Small intestine (tissue), 7 donors: ENCODE results near the gene PTPRR. TPM values are rescaled to one million over a fixed set of nuclear protein-coding genes. Genes with fewer than 3 reads are reported as not detected.

Experiments used
- DNase-seq, 2 donors: peaks; one replicate each; pipeline versions ENCODE4 v3.0.0 to v3.0.0-alpha.2; 2013
- FAIRE-seq: peaks from 2 replicates; lab custom pipeline; 2012; peaks lifted over from hg19 to GRCh38; lab: Jason Lieb, UNC
- H3K27ac ChIP-seq, 3 donors: one replicate each; pipeline ENCODE4 v1.5.1; 2013; ENCODE audit warnings: low read length in 2 of 3, mild to moderate bottlenecking in 2 of 3, control low read depth in 1 of 3, inconsistent platforms in 1 of 3, low read depth in 1 of 3, moderate library complexity in 1 of 3
- H3K27me3 ChIP-seq, 3 donors: one replicate each; pipeline ENCODE4 v1.6.1; 2013; ENCODE audit warnings: low read length in 3 of 3, inconsistent platforms in 1 of 3; ENCODE audit not compliant: control insufficient read depth in 3 of 3, insufficient read depth in 3 of 3
- H3K36me3 ChIP-seq, 3 donors: one replicate each; pipeline ENCODE4 v1.6.1; 2013; ENCODE audit warnings: low read length in 3 of 3, inconsistent platforms in 1 of 3, low read depth in 1 of 3, mild to moderate bottlenecking in 1 of 3, moderate library complexity in 1 of 3; ENCODE audit not compliant: control insufficient read depth in 3 of 3, insufficient read depth in 2 of 3
- H3K4me1 ChIP-seq, 3 donors: one replicate each; pipeline ENCODE4 v1.6.1; 2013; ENCODE audit warnings: low read length in 2 of 3, inconsistent platforms in 1 of 3, low read depth in 1 of 3, mild to moderate bottlenecking in 1 of 3, moderate library complexity in 1 of 3; ENCODE audit not compliant: control insufficient read depth in 3 of 3, insufficient read depth in 2 of 3
- H3K4me3 ChIP-seq, 3 donors: one replicate each; pipeline ENCODE4 v1.5.1; 2013; ENCODE audit warnings: low read length in 3 of 3, control low read depth in 1 of 3, inconsistent platforms in 1 of 3, low read depth in 1 of 3, mild to moderate bottlenecking in 1 of 3, moderate library complexity in 1 of 3
- H3K9me3 ChIP-seq, 2 donors: one replicate each; pipeline ENCODE4 v1.6.1; 2013; ENCODE audit warnings: low read depth in 1 of 2, low read length in 1 of 2; ENCODE audit not compliant: control insufficient read depth in 2 of 2, insufficient read depth in 1 of 2
- WGBS, 3 donors: extraction: QIAGEN DNeasy Blood & Tissue Kit; methylation state at CpG; one replicate each; pipeline ENCODE4 v1.1.7; 2013; 5-methylcytosine and 5-hydroxymethylcytosine counted together
- polyA plus RNA-seq, 4 donors: library from polyadenylated mRNA; stranded (reverse) in 3 of 4; unstranded in 1 of 4; fragments of 200-250 nt in 3 of 4; fragments of 120-200 nt in 1 of 4; gene quantifications; one replicate each; pipeline versions ENCODE4 v1.2.1 to v1.2.3, GENCODE V29; 2013
- donor health status: healthy with polysubstance abuse.
- donor health status: control.
- donor health status: control.
- donor health status: Bipolar disorder and iron deficiency.
- donor health status: healthy.

PTPRR gene
- polyA plus RNA-seq, 4 donors: 0.84 to 18.9 (median 5.4) TPM

DNA sequence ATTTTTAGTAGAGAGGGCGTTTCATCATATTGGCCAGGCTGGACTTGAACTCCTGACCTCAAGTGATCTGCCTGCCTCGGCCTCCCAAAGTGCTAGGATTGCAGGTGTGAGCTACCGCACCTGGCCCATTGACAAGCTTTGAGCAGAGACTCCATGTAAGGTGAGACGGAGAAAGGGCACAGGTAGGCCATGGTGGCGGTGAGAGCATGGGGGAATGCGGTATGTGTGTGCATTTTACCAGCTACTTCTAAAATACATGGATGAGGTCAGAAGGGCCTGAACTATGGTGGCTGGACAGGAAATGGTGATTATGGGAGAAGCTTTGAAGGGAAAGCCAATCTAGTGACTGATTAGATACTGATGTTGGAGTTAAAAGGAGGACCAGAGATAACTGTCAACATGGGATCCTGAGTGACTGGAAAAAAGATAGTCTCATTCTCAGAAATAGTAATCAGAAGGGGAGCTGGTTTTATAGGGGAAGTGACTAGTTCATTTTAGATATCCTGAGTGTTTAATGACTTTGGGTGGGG lies 261.4 kb downstream of the PTPRR start:
- Histone ChIP-seq H3K4me3 (no peak overlapping the region), H3K27me3 (no peaks in the 10 kb centered on the region), H3K4me1 (no peaks in the 10 kb centered on the region), H3K27ac (no peak overlapping the region), H3K36me3 (no peaks in the 10 kb centered on the region), H3K9me3 (no peaks in the 10 kb centered on the region)
- 92 to 95% (median 93%) methylated on average over 6 of the region's 6 CpGs for WGBS, 3 donors
- DNase-seq (no peak), FAIRE-seq (no peak)

DNA sequence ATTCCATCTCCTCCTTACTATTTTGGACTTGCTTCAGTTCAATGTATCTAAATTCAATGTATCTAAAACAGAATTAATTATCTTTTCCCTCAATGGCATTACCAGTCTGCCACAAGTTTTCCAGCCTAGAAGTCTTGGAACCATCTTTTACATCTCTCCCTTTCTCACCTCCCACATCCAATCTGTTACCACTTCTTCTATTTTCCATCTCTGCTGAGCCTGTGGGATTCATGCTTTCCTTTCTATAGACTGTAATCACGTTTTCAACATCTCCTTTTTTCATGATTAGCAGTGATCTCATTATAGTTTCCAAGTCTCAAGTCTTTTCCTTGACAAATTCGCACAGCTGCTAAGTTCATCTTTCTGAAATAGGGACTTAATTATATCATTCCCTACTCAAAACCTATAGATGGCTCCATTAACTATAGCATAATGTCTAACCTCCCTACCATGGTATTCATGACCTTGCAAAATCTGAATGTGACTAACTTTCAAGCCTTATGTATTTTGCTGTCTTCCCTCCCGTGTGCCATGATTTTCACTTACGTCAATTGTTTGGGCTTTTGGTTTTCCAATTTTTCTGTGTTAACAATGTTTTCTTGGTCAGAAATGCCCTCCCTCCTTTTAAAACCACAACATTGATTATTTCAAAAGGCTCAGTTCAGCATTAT lies 262.8 kb downstream of the PTPRR start:
- DNase-seq (no peak), FAIRE-seq (no peak)
- Histone ChIP-seq H3K36me3 (no peaks in the 10 kb centered on the region), H3K27ac (no peak overlapping the region), H3K27me3 (no peaks in the 10 kb centered on the region), H3K4me3 (no peak overlapping the region), H3K9me3 (no peaks in the 10 kb centered on the region), H3K4me1 (no peaks in the 10 kb centered on the region)
- WGBS, 3 donors: 71 to 82% (median 78%) methylated on average over 4 of the region's 4 CpGs

DNA sequence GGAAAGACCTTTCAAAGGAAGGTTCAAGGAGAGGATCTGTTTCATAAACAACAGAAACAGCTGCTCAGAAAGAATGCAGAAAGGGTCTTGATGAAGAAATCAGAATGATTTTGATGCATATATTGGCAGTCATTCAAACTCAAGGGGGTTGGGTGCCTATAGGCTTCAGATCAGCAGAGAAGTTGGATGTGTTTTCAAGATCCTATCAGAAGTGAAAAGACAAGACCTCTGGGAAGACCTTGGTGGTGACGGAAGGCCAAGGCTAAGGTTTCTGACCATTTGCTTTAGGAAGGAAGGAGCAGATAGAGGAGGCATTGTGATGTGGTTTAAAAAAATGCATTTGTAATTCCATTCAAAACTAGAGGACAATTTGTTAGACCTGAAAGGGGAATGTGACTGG lies 268.1 kb downstream of the PTPRR start:
- H3K9me3 ChIP-seq: no peaks in the 10 kb centered on the region
- peaks cover 0 to 4% (median 0%) of the 10 kb centered on the region in 3 donors for H3K4me1 ChIP-seq
- H3K27me3 ChIP-seq: peaks cover 0 to 2% (median 0%) of the 10 kb centered on the region in 3 donors
- H3K4me3 ChIP-seq: no peak overlapping the region
- no peak for FAIRE-seq
- no peaks in the 10 kb centered on the region for H3K36me3 ChIP-seq
- DNase-seq: no peak
- no peak overlapping the region for H3K27ac ChIP-seq
- 84 to 97% (median 96%) methylated on average over 1 of the region's 1 CpG for WGBS, 3 donors

DNA sequence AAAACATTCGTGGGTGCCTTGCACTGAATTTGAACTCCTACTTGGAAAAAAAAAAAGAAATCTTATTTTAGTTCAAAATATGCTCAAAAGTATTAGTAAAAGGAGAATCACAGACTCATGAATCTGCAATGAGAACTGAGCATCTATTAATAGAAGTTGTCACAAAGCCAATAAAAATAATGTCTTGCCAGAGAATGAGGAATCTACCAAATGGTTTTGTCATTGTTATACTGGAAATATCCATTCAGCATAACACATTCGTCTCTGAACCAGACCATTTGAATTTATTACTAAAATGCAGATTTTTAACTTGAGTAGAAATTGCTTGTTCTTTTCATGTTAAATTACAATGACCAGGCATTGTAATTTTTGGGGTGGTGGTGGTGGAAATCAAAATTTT lies 271.7 kb downstream of the PTPRR start:
- Histone ChIP-seq H3K27ac (no peak overlapping the region), H3K27me3 (peaks cover 0 to 2% (median 0%) of the 10 kb centered on the region in 3 donors), H3K36me3 (no peaks in the 10 kb centered on the region), H3K4me1 (peaks cover 0 to 11% (median 6%) of the 10 kb centered on the region in 3 donors), H3K4me3 (no peak overlapping the region), H3K9me3 (no peaks in the 10 kb centered on the region)
- no peak for DNase-seq
- no peak for FAIRE-seq
- 53 to 89% (median 79%) methylated on average over 2 of the region's 2 CpGs for WGBS, 3 donors

DNA sequence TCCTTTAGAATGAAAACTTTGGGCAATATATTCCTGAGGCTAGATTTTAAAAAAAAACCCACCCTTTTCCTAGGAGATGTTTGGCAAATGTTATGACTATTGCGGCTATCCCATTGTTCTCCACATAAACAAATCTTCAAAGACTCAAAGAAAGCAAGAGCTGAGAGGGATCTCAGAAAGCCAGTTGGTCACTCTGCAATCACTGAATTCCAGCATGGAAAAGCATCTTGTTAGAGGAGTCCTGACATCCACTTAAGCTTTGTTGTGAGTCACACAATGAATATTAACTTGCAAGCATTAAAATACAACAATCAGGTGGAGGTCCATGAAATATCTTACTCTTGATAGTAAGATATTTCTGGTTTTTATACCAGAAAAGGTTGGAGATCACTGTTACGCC lies 272.3 kb downstream of the PTPRR start:
- Histone ChIP-seq H3K27me3 (peaks cover 0 to 2% (median 0%) of the 10 kb centered on the region in 3 donors), H3K27ac (no peak overlapping the region), H3K4me3 (no peak overlapping the region), H3K4me1 (peaks cover 0 to 11% (median 6%) of the 10 kb centered on the region in 3 donors), H3K36me3 (no peaks in the 10 kb centered on the region), H3K9me3 (no peaks in the 10 kb centered on the region)
- DNase-seq (no peak), FAIRE-seq (no peak)
- 86 to 91% (median 91%) methylated on average over 2 of the region's 2 CpGs for WGBS, 3 donors

DNA sequence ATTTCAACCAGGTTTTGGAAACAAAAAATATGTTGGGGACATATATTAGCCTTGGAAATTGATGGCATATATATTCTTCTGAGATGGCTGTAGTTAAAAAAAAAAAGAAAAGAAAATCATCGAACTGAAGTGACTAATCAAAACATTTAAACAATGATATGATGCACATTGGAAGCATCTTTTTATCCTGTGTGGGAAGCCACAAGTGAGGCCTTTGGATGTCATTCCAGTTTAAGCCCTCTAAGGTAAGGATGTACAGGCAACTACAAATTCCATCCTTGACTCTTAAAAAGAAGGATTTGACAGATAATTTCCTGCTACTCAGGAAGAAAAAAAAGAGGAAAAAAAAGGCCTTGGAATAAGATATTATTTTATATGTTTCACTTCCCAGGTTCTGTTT lies 273.7 kb downstream of the PTPRR start:
- WGBS, 3 donors: 62 to 86% (median 64%) methylated on average over 1 of the region's 1 CpG
- no peak overlapping the region for H3K27ac ChIP-seq

DNA sequence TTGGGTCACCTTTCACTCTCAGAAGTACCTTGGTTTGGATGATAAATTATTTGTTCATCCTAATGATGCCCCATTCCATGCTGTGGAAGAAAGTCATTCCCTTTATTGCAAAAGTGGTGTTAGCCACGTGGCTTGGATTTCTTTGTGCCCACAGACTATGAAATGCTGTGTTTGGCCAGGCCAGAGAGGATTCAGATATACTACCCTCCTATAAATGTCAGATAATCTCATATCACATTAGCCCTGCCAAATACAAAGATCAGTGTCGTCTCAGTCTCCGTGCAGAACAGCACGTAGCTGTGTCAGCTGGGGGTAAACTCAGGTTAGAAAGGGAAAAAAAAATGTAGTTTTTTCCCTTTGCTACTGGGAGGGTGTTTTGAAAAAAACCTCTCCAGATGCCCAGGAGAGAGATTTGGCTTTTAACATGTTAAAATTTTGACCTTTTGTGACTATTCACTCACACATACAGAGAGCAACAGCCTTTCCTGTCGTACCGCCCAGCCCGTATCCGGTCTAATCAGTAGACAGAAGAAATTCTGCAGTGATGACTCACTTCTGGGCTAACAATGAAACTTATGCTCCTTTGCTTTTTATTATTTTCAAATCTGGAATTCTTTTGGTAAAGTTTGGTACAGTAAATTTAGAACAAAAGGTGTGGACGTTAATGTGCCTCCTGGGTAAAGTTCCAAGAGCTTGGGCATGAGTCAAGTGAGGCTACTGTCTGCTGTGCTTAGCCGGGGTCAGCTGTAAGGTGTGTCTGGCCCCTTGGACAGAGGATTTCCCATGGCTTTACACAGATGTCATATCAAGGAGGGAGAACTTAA lies 274.8 kb downstream of the PTPRR start:
- WGBS, 3 donors: 10 to 23% (median 10%) methylated on average over 10 of the region's 10 CpGs
- no peak for FAIRE-seq
- Histone ChIP-seq H3K4me3 (peak overlapping the region in 1 of 3 donors; percentile 12), H3K27me3 (no peaks in the 10 kb centered on the region), H3K27ac (peak overlapping the region in 2 of 3 donors; percentile 53 to 58), H3K36me3 (no peaks in the 10 kb centered on the region), H3K9me3 (no peaks in the 10 kb centered on the region), H3K4me1 (peaks cover 0 to 11% (median 6%) of the 10 kb centered on the region in 3 donors)
- peak; percentile 68 to 75 for DNase-seq

More for the DNA sequence above, 273.7 kb downstream of the PTPRR start:
- Histone ChIP-seq H3K9me3 (no peaks in the 10 kb centered on the region), H3K4me3 (no peak overlapping the region), H3K36me3 (no peaks in the 10 kb centered on the region), H3K27me3 (no peaks in the 10 kb centered on the region), H3K4me1 (peaks cover 0 to 11% (median 6%) of the 10 kb centered on the region in 3 donors)
- FAIRE-seq (no peak), DNase-seq (no peak)

DNA sequence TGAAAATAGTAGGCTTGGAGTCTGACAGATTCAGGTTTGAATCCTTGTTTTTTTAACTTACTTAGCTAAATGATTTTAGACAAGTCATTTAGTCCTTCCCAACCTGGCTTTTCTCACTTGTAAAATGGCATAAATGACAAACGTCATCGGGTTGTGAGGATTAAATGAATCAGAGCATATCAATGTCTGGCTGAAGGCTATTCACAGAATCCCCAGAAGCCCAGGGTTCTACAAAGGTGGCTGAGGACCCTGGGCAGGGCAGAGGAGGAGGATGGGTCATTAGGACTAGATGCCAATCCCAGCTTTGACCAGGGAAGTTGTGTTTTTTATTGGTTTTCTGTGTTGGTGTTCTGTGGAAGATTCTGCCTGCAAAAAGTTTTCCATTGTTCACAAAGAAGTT lies 275.7 kb downstream of the PTPRR start:
- H3K9me3 ChIP-seq: no peaks in the 10 kb centered on the region
- FAIRE-seq (no peak), DNase-seq (no peak)
- H3K27me3 ChIP-seq: no peaks in the 10 kb centered on the region
- no peak overlapping the region for H3K4me3 ChIP-seq
- H3K27ac ChIP-seq: no peak overlapping the region
- H3K4me1 ChIP-seq: peaks cover 0 to 11% (median 6%) of the 10 kb centered on the region in 3 donors
- WGBS, 3 donors: 83 to 91% (median 87%) methylated on average over 2 of the region's 2 CpGs
- no peaks in the 10 kb centered on the region for H3K36me3 ChIP-seq
